HL-60 (cell line): Measurements from ENCODE around the gene NCCRP1.

Source experiments
- CTCF ChIP-seq: IDR thresholded peaks from one replicate; pipeline ENCODE4 v1.5.1; 2011; ENCODE audit warnings: low read length, control low read depth, inconsistent platforms; ENCODE audit not compliant: insufficient read depth
- GABPA ChIP-seq: IDR thresholded peaks from 2 replicates; pipeline ENCODE4 v1.6.1; 2012; ENCODE audit warnings: low read depth
- POLR2AphosphoS5 ChIP-seq: IDR thresholded peaks from 2 replicates; pipeline ENCODE4 v1.6.1; 2012; ENCODE audit warnings: low read depth
- REST ChIP-seq: IDR thresholded peaks from 2 replicates; pipeline ENCODE4 v1.6.1; 2012; ENCODE audit warnings: low read depth; ENCODE audit not compliant: insufficient replicate concordance

- TF ChIP-seq POLR2AphosphoS5, result no peak
- no peak for TF ChIP-seq CTCF
- no peak for TF ChIP-seq REST
- TF ChIP-seq GABPA, result no peak
Observed at GRCh38 chr19:39160523-39160861, 36.3 kb upstream of the NCCRP1 start.
